Hepatic stellate cell (primary cell): ENCODE results near the gene DCT.
A peak's percentile ranks its signal among the peaks of the same experiment; 100 is the strongest.

Source experiments
- DNase-seq: peaks from one replicate; pipeline ENCODE4 v3.0.0; 2011; ENCODE audit warnings: low spot score

DCT gene

DNA sequence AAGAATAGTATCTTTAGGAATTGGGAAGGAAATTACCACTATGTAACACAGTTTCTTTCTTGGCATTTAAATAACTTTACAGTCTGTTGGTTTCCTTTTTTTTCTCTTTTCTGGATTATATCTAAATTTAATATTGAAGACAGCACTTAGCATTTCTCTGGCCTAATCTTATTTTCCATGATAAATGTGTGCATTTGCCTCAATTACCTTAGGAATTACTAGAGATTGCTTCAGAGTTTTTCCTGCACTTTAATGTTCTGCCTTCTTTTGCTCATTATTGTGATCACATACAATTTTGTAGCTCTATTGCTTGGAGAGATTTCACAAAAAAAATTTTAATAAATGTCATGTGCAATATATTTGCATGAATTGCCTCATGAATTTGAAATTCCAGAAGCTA lies 25.1 kb downstream of the DCT start:
- DNase-seq, result no peak

DNA sequence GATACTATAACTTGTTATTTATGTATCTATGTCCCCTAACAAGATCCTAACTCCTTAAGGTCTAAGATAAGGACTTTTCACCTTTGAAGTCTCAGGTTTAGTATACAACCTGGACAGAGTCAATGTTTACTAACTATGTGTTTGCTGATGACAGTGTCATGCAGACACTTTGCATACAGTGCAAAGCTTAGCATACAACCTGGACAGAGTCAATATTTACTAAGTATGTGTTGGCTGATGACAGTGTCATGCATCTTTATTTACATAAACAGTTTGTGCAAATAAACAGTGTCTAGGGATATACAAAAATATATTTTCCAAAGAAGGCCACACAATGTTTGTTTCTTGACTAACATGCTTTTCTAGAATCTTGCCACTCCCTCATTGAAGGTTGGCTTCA lies 34.7 kb downstream of the DCT start:
- DNase-seq, result no peak

DNA sequence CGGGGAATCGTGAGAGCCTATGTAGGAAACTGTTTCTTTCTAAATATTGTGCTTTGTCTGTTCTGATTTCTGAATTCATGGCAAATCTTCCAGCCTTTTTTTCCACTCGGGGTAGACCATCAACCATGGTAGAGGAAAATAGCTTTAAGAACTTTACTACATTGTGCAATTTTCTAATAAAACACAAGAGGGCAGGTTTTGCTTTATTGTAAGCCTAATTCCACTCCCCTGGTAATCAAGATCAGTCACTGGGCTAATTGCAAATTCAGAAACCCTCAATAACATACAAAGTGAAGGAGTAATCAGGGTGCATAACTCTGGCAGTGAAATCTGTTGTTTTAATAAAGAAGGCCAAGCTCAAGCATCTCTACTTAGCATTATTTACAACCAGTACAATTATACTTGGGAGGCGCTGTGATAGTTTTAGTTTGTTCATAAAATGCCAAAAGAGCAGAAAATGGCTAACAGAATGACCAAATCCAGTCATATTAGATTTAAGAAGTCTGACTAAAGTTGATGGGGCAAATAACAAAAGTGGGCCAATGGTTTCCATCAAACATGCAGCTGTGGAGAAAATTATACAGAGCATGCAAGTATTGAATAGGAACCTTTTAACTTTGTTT lies 43.8 kb downstream of the DCT start:
- DNase-seq, result peak; percentile 19

DNA sequence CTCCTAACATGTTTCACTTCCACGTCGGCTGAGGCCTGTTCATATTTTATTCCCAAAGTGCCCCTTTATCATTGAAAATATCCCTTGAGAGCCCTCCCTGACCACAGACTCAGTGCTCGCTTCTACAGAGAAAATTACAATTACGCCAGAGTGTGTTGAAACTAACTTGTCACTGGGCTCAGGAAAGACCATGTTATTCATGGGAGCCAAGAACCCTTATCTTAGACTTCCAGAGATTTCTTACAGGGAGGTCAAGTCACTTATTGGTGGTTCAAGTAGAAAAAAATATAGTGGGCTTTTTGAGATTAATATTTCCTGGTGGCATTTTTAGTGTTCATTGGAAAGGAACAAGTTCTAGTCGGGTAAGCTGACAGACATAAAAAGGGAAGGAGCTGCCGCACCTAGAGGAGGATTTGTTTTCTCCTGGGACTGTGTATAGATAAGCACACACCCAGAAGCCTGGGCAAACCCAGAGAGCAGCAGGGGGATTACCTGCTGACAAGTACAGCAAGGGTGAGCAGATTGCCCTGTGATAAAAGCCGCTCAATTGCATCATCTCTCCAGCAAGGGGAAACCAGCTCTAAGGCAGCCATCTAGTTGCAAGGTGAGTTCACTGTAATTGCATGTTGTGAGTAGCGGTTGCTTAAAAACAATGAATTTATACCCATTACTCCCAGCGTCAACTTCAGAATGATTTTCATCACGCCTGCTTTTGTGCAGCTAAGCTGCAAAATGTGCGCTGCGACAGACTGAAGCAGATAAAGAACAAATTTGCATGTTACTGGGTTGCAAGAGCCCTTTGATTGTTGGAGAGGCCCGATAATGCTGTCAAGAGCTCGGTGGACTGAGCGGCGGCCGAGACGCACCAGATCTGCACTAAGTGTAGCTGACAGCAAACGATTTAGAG lies 46.2 kb downstream of the DCT start:
- DNase-seq, result no peak

DNA sequence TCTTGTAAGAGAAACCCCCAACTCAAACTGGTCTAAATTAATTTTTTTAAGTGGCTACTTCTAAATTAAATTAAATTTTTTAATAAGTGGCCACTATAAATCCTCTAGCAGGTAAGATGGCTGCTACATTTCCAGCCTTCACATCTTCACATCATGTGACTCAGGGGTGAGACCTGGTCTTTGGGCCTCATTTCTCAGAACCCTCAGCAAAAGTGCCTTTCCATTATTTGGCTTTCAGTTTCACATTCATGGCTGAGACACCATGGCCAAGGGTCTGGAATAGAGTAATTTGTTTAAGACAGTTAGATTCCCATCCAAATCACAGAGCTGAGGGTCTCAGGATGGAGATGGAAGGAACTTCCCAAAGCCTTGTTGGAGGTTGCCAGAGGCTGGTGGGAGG lies 47.5 kb downstream of the DCT start:
- DNase-seq, result no peak

DNA sequence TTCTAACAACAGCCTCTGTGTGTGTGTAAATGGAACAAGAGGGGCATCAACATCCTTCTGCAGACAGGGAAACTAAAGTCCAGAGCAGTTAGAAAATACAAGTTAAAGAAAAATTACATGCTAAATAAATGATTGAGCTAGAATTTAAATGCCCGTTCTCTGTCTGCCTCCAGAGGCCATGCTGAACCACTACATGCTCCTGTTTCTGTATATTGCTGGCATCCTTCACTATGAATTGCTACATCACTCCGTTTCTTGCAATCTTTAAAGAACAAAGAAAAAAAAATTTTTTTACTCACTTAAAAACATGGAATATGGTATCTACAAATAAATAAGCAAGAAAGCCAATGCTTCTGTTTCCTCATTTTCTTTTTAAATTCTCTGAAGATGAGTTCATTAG lies 47.9 kb downstream of the DCT start:
- no peak for DNase-seq

DNA sequence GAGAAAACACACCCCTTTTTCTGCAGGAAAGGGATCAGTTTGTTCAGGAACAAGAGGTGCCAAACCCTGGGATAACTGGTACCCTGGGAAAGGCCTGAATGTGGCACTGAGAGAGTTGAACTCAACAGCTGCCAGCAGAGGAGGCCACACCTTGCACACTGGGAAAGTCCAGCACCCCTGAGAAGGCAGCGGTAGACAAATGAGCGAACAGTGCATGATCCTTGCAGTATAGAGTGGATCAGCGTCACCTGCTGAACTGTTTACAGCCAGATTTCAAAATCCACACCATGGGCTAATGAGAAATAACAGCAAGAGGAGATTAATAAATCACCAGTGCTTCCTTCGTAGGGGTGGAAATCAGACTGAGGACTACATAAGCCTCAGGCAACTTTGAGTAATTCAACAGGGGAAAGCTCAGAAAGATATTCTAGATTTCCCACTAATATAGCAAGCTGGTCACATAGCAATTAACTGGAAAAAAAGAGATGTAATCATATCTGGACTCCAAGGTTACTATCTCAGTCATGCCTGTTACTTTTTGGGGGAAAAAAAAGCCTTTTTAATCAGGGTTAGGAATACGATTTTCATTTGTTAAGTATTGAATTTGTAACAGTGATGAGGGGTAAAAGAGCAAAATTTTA lies 52.0 kb downstream of the DCT start:
- DNase-seq, result no peak

DNA sequence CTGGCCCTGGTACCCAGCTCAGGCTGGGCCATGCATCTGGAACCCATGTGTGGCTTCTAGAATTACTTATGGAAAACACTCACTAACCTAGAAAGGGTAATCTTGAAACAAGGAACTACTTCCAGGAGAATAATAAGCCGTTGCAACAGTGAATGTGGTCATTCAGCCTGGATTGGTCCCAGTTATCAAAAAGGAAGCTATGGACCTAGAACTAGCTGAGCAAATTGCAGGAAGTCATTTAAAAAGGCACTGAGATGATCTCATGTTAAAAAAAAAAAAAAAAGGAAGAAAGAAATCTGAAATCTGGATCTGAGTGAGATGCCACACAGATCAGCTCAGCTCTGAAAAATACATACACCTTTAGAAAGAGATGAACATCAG lies 59.6 kb downstream of the DCT start:
- no peak for DNase-seq

DNA sequence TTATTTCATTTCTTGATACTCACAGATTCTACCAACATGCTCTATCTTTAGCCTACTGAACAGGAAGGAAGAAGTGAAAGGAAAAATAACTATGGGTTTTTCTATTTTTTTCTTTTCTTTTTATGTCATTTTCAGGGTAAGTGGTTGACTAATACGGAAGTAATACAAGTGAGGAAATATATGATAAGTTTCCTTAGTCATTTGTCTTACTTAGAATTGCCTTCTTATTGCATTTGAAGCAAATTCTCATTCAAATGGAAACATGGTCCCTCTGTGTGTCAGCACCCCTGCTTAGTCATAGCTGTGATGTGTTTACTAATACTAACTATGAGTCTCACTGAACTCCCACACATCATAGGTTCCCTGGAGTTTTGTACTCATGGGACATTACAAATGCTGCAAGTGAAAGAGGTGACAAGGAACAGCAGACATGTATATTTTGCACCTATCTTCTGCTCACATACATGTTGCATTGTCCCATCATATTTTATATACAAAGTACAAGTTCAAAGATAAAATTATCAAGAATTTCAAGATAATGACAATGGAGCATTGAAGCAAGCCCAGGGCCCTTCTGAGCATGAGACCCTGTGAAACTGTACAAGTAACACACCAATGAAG lies 60.1 kb downstream of the DCT start:
- no peak for DNase-seq

DNA sequence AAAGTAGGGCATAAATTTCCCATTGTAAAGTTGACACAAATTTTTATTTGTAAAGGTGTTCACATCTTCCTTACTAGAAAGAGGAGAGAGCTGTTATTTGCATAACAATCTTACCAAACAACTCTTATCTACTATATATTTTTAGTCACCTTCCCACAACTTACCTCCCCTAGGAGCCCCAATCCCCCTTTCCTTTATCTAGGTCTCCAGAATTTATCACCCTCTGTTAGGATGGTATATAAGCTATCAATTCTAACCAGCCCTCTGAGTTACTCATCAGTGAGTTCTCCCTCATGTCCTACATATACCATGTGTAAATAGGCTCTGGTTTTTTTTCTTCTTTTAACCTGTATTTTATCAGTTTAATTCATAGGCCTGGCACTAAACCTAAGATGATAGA lies 62.2 kb downstream of the DCT start:
- DNase-seq, result no peak

DNA sequence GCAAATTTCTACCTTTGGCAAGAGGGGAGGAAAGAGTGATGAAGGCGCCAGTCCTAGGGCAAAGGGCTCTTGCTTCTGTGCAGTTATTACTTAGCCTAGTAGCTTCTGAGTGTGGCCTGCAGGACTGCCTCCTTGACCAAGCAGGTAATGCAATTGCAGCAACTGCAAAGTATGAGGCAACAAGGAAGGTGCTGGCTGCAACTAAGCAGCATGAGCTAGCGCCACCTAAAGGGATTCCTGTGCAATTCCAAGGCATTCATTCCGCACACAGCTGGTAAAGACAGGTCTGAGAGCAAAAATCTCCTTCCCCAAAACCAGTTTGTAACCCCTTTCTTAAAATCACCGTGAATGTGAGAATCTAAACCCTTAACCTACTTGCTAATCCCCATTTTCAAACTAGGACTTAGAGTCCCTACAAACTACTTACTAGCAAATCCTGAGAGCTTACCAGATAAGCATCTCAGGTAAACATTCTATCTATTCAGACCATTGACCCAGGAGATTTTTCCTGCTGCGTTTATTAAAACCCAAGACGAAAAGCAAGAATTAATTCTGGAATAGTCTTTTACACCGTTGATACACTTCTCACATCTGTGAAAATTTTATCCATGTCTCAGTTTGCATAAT lies 62.9 kb downstream of the DCT start:
- DNase-seq, result no peak

DNA sequence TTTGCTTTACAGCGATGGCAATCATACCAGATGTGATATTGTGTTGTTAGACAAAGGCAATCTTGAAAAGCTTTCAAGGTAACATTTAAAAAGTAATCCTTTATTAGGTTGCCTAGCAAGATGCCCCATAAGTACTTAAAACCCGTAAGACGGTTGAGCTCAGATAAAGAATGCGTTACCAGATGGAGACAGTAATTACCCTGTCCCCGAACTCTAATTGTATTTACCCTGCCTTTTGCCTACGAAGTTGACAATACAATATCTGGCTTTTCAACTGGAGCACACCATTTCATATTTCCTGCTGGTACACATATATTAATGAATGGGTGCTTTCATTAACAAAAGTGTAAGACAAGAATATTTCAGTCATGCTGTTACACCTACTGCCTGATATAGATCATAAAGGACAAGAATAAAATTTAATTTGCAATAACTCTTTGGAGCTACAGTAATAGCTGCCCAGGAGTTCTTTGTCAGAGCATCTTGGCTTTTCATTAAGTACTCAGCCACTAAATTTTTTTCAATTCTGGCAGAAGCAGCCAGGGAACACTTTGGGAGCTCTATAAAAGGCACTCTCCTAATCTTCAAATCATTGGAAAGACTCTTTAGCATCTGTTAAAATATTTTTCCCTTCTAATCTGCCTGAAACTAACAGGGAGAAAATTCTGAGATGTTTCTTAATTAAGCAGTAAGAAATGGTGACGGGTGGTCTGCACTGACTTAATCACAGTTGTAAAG lies 63.8 kb downstream of the DCT start:
- DNase-seq, result no peak

DNA sequence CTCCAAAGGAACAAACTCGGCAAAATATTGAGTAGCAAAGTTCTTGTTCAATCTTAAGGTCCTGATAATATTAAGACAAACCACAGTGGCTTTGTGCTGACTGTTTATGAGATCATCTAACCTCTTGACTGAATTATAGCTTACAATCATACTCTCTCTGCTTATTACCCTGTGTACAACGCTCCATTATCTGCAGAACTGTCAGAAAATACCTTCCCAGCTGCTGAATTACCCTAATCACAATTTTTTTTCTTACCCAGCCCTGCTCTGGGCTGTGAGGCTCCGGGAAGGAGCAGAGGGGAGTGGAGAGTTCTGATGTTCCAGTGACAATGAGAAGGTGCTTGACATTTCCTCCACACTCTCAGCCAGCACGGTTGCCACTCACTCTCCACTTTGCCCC lies 64.8 kb downstream of the DCT start:
- DNase-seq, result no peak

DNA sequence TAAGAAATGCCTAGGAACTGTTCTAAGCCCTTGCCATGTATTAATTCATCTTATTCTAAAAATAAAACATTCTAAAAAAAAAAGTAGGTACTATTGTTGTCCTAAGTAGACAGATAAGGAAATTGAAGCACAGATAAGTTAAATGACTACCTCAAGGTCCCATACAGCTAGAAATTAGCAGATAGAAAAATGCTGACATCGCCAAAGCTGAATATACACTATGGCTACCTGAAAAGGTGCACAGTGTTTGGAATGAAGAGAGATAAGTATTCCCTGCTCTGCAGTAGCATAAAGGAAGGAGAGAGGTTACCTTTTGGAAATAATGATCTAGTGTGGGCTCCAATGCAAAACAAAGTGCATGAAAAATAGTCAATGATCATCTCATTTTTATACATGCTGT lies 65.3 kb downstream of the DCT start:
- DNase-seq, result no peak

DNA sequence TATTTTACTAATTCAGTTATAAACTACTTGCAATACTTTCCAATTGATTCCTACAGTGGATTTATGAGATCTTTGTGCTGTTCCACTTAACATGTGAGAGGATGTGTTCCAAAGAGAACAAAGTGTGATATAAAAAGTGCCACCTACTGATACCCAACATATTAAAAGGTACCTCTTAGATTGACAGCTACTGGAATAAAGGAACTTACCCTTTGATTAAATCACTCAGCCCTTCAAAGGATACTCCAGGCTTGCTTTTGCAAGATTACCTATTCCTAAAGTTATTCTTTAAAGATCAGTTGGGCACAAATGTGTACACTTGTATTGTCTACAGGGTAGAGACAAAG lies 65.9 kb downstream of the DCT start:
- no peak for DNase-seq

DNA sequence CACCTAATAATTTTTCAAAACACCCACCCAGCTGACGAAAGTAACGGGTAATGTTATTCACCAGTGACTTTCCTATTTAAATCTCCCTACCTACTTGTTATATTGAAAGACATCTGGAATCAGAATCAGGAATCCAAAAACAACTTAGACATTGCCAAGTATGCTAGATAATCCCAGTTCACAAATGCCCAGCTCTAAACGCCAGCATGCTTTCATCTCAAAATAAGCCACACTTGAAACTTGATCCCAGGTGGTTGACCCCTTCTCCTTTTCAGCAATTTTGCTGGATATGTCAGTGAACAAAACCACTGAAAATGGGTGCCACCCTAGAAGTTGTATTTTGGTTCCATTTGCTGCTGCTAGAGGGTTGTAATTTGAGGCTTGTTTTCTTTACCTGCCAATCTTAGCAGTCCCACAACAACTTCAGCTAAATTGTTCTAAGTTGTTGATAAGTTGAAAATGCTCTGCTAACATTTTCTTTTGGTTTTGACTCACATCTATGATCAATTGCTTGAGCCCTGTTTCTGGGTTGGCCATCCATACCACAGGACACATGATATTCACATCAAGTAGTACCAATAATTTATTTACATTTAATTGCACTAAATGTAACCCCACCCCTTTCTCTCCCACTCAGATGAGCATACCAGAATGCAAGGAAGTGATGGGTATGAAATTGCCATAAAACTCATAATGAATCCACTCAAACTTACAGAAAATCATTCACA lies 66.4 kb downstream of the DCT start:
- DNase-seq, result no peak

DNA sequence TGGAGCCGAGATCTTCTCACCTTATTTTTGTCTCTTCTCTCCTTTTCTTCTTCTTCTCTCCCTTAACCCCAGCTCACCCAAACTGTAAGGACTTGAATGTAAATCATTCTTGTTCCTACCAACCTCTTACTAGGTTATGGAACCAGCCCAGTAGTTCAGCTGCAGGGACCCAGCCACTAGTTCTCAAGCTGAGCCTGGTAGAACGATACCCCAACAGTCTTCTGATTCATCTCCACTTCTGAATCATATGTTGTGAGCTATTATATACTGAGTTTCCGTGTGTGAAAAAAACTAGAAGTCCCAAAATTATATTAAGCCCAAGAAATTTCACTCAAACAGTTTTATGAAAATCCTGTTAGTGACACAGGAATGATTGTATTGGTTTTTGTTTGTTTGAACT lies 67.7 kb downstream of the DCT start:
- DNase-seq, result no peak

DNA sequence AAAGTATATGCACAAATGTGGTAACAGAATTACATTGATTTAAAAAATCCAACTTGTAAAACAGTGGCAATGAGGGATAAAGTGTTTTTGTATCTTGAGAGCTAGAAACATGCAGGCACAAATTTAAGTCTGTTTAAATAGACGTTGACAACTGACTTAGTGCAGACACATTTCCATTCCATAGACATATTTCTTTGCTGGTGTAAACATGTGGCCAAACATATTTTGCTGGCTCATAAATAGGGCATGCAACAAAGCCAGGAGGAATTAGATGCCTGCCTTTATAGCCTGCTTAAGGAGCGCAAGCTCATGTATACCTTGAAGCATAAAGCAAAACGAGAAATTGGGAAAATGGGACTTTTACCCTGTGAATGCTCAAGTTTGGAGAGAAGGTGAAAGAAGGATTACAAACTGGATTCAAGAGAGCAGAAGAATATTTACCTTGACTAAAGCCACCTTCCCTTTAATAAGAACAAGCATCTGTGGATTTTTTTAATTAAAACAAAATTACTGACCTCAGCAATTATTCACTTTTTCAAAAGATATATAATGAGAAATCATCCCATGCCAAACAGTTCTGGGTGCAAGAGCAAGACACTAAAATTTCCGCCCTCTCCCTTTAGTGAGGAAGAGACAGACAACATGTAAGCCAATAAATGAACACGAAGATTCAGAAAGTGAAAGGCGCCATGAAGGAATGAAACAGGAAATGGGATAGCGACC lies 71.0 kb downstream of the DCT start:
- no peak for DNase-seq

DNA sequence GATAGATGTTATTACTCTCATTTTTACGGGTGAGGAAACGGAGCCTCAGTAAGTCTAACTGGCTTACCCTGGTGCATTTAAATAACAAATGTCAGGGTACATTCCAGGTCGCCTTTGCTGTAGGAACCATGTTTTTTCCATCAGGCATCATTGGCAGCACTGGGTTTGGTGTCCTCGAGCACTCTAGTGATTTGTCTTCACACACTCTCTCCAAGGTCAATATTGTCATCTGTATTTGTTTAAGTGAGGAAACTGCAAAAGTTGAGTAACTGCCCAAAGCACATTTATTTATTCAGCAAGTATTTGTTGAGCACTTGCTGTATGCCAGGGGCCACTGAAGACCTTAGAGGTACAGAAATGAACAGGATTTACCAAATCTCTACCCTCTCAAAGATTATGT lies 78.6 kb downstream of the DCT start:
- no peak for DNase-seq

DNA sequence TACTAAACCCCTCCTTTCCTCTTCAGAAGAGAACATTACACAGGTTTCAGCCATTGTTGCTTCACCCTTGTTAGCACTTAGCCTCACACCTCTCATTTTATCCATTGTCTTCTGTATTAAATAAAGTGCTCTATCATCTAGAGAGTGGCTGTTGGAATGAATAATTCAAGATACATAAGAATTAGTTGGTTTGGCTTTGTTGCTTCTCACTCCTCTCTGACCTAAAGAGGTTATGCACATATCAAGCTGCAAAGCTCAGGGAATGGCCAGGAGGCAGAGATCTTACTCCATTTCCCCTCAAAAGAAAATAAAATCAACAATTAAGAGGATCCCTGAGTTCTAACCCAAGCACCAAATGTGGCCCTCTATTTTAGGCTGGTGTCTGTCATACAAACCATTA lies 79.7 kb downstream of the DCT start:
- DNase-seq, result no peak

DNA sequence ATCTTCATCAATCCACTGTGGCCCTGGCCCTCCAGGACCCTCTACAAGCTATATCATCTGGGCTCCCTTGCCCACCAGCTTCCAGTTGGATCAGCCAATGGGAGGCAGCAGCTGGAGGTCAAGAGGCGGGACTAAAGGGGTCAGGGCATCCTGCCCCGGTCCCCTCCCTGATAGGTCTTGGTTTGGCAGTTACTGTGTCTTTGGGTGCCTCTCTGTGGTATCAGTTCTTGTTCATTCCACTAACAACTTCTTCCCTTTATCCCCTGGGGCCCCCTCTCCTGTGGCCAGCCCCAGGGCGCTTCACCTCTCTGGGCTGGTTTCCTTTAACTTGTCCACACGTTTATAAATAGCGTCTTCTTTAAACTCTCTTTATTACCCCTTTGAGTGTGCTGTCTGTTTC lies 83.6 kb downstream of the DCT start:
- no peak for DNase-seq
